GM18526 (cell line): ENCODE results near the gene NECTIN2.
"Not testable (repeated sequence)": the region's sequence is repeated elsewhere in the genome, so short reads cannot be mapped to it uniquely, and the experiment has no call there.

ENCODE experiments used
- POLR2A ChIP-seq: IDR thresholded peaks from 3 replicates; pipeline ENCODE4 v1.6.1; 2011; ENCODE audit not compliant: insufficient read length; ENCODE audit errors: extremely low read depth

The NECTIN2 gene

GRCh38 chr19:44904426-44904994 lies 58.4 kb downstream of the NECTIN2 start:
- no peak for TF ChIP-seq POLR2A

- no peak for TF ChIP-seq POLR2A
Measured at GRCh38 chr19:44905437-44906160, 59.5 kb downstream of the NECTIN2 start, which contains the start of gene APOE. TSS of gene APOE (plus strand) at chr19:44905796. CDS start at chr19:44906625, 829 bp downstream.

GRCh38 chr19:44907613-44908012 lies 61.5 kb downstream of the NECTIN2 start:
- no peak for TF ChIP-seq POLR2A

DNA sequence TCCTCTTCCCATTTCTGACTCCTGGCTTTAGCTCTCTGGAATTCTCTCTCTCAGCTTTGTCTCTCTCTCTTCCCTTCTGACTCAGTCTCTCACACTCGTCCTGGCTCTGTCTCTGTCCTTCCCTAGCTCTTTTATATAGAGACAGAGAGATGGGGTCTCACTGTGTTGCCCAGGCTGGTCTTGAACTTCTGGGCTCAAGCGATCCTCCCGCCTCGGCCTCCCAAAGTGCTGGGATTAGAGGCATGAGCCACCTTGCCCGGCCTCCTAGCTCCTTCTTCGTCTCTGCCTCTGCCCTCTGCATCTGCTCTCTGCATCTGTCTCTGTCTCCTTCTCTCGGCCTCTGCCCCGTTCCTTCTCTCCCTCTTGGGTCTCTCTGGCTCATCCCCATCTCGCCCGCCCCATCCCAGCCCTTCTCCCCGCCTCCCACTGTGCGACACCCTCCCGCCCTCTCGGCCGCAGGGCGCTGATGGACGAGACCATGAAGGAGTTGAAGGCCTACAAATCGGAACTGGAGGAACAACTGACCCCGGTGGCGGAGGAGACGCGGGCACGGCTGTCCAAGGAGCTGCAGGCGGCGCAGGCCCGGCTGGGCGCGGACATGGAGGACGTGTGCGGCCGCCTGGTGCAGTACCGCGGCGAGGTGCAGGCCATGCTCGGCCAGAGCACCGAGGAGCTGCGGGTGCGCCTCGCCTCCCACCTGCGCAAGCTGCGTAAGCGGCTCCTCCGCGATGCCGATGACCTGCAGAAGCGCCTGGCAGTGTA lies 62.2 kb downstream of the NECTIN2 start:
- no peak for TF ChIP-seq POLR2A

DNA sequence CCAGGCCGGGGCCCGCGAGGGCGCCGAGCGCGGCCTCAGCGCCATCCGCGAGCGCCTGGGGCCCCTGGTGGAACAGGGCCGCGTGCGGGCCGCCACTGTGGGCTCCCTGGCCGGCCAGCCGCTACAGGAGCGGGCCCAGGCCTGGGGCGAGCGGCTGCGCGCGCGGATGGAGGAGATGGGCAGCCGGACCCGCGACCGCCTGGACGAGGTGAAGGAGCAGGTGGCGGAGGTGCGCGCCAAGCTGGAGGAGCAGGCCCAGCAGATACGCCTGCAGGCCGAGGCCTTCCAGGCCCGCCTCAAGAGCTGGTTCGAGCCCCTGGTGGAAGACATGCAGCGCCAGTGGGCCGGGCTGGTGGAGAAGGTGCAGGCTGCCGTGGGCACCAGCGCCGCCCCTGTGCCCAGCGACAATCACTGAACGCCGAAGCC lies 62.8 kb downstream of the NECTIN2 start:
- TF ChIP-seq POLR2A = no peak

GRCh38 chr19:44909775-44910174 lies 63.7 kb downstream of the NECTIN2 start:
- TF ChIP-seq POLR2A = no peak

GRCh38 chr19:44912854-44913253 lies 66.8 kb downstream of the NECTIN2 start:
- no peak for TF ChIP-seq POLR2A

- TF ChIP-seq POLR2A = not testable (repeated sequence)
Measured at GRCh38 chr19:44914433-44915206, 68.5 kb downstream of the NECTIN2 start, which contains the start of gene APOC1. TSS of gene APOC1 (plus strand) at chr19:44914608. CDS start at chr19:44914892, 284 bp downstream.

GRCh38 chr19:44924243-44924725 lies 78.2 kb downstream of the NECTIN2 start:
- TF ChIP-seq POLR2A = no peak

DNA sequence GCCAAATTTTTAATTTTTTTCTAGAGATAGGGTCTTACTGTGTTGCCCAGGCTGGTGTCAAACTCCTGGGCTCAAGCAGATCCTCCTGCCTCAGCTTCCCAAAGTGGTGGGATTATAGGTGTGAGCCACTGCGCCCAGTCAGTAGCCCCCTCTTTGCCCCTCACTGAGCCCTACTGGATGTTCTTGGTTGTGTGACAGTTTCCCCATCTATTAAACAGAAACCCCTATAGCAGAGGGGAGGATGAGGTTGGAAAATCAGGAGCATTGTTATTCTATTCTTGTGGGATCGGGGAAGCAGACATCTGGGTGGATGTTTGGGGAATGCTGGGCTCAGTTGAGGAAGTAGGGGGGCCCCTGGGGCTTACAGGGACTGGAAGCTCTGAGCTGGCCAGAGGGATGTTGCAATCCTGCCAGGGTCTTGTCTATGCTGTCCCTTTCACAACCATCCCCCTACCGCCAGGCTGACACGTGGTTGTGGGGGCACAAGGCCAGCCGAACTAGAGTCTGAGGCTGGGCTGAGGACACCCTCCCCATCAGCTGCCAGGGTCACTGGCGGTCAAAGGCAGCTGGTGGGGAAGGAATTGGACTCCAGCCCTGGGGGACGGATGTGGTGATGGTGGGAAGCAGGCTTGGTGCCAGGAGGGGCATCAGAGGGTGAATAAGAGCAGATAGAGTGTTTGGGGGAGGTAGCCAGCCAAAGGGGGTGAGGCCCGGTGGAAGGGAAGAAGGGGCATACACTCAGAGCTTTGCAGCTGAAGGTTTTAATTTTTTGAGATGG lies 79.2 kb downstream of the NECTIN2 start:
- no peak for TF ChIP-seq POLR2A

DNA sequence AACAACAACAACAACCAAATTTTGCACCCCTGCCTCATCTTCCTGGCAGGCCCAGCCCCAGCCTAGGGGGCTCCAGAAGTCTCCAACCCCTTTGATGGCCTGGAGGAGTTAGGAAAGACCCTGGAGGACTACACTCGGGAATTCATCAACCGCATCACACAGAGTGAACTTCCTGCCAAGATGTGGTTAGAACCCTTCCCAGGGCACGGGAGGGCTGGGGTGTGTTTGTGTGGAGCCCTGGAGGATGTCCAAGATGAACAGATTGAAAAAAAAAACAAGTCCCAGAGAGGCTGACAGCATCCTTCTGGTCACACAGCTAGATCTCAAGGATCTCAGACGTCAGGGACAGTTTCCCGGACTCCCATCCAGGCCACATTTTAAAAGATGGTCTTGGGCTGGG lies 81.6 kb downstream of the NECTIN2 start:
- no peak for TF ChIP-seq POLR2A

DNA sequence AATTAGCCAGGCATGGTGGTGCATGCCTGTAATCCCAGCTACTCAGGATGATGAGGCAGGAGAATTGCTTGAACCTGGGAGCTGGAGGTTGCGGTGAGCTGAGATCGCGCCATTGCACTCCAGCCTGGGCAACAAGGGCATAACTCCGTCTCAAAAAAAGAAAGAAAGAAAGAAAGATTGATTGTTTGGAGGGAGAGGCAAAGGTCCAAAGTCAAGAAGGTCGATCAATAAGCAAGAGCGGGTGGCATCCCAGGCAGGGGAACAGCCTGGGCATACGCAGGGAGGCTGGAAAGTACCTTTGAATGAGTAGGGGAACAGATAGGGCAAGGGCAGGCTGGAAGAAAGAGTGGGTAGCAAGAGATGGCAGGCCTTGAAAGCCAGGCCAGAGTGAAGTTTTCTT lies 84.0 kb downstream of the NECTIN2 start:
- no peak for TF ChIP-seq POLR2A

- no peak for TF ChIP-seq POLR2A
Measured at GRCh38 chr19:44931541-44931940, 85.4 kb downstream of the NECTIN2 start.
